Activated naive CD4-positive, alpha-beta T cell treated with anti-CD3 and anti-CD28 coated beads, Interleukin-2, amount 10 ng/mL, durations not matched to agents 7 days and 5 days (primary cell): ENCODE measurements around the gene SUOX.
A peak's percentile ranks its signal among the peaks of the same experiment; 100 is the strongest.

Source experiments
- CTCF ChIA-PET: fragments of 350-600 bp; sonication (Branson Sonifier 250); formaldehyde crosslinking; loops from one replicate; lab custom pipeline; 2021; ENCODE audit warnings: antibody characterized with exemption; lab: Charles Lee
- DNase-seq: peaks from one replicate; pipeline ENCODE4 v3.0.0-alpha.2; 2020
- H3K27ac Mint-ChIP-seq: one replicate; pipeline ENCODE4 v1.8.0; 2021; ENCODE audit warnings: mild to moderate bottlenecking, moderate library complexity, mixed read lengths
- H3K27me3 Mint-ChIP-seq: one replicate; pipeline ENCODE4 v1.8.0; 2021; ENCODE audit warnings: mild to moderate bottlenecking, mixed read lengths
- H3K36me3 Mint-ChIP-seq: one replicate; pipeline ENCODE4 v1.8.0; 2021; ENCODE audit warnings: mixed read lengths
- H3K4me1 Mint-ChIP-seq: one replicate; pipeline ENCODE4 v1.8.0; 2021; ENCODE audit warnings: mixed read lengths
- H3K4me3 Mint-ChIP-seq: one replicate; pipeline ENCODE4 v1.8.0; 2021; ENCODE audit warnings: mild to moderate bottlenecking, moderate library complexity, mixed read lengths
- H3K9me3 Mint-ChIP-seq: one replicate; pipeline ENCODE4 v1.8.0; 2021; ENCODE audit warnings: mixed read lengths

SUOX gene

GRCh38 chr12:56017181-56017580 is 20.1 kb downstream of the SUOX start:
- no peak overlapping the region for H3K27ac Mint-ChIP-seq
- H3K27me3 Mint-ChIP-seq: peaks cover 3% of the 10 kb centered on the region
- peaks cover 41% of the 10 kb centered on the region for H3K4me1 Mint-ChIP-seq
- DNase-seq: no peak
- H3K36me3 Mint-ChIP-seq: peaks cover 12% of the 10 kb centered on the region
- H3K9me3 Mint-ChIP-seq: no peaks in the 10 kb centered on the region
- H3K4me3 Mint-ChIP-seq: no peak overlapping the region
- CTCF ChIA-PET: interaction anchor here (1.1 kb wide), 1 partner anchor 278 kb away, joined by 3 read pairs; no protein-coding TSS in a partner anchor

DNA sequence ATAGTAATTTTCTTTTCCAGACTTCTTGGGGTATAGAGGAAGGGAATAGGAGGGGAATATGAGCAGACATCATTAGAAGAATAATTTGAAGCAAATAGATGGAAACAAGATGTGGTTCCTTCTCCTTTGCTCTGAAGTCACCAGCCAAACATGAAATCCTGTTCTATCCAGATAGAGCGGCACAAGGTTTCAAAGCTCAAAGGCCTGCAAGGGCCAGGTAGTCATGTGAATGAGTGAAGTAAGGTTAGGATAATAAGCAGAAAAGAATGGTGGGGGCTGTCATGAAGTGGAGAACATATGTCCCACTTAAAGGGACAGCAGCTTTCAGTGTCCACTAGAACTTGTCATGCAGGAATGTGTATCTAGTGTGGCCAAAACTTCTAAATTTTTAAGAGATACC is 21.3 kb downstream of the SUOX start:
- peaks cover 3% of the 10 kb centered on the region for H3K27me3 Mint-ChIP-seq
- peaks cover 51% of the 10 kb centered on the region for H3K4me1 Mint-ChIP-seq
- peaks cover 10% of the 10 kb centered on the region for H3K36me3 Mint-ChIP-seq
- no peak for DNase-seq
- no peak overlapping the region for H3K27ac Mint-ChIP-seq
- H3K4me3 Mint-ChIP-seq: no peak overlapping the region
- H3K9me3 Mint-ChIP-seq: no peaks in the 10 kb centered on the region
- CTCF ChIA-PET: interaction anchor here (0.9 kb wide), 1 partner anchor 22 kb away, joined by 3 read pairs; the partner anchor contains the start of gene SUOX

DNA sequence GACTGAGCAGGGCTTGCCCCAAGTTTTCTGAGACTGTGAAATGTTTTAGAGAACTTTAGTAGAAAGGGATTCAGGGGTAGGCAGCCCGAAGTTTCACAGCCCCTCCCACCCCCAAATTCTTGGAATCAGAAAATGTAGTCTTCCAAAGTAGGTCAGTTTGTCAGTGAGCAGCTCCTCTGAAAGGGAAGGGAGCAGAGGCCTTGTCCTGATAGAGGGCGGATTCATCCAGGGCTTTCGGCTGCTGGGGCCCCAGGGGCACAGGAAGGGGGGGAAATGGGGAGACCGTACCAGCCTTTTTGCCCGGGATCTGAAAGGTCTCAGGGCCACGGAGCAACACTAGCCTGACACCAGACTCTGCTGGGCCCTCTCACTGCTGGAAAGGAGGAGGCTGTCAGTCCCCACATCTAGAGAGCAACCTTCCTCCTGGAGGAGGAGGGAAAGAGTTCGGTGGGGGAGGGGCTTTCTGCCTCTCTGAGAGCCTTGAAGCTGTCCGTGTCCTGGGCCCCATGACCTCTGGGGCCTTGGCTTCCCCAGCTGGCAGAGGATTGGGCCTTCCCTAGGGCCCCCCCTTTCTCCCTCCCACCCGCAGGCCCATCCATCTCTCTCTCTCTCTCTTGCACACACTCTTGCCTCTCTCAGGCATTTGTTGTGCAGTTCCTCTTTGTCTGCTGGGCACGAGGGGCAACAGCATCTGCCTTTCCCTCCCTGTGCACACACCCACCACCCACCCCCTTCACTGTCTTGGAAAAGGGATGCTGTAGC is 23.5 kb downstream of the SUOX start, which contains the start of gene IKZF4:
IKZF4 (plus strand) TSS at position 621 of the 762 bp plus-strand sequence. CDS start 451 bp downstream, outside the sequence.
- H3K36me3 Mint-ChIP-seq: peaks cover 20% of the 10 kb centered on the region
- peaks cover 3% of the 10 kb centered on the region for H3K27me3 Mint-ChIP-seq
- H3K4me1 Mint-ChIP-seq: peaks cover 60% of the 10 kb centered on the region
- peak within 1 kb of the TSS; percentile 90 for H3K27ac Mint-ChIP-seq
- peak; percentile 55 for DNase-seq
- no peaks in the 10 kb centered on the region for H3K9me3 Mint-ChIP-seq
- CTCF ChIA-PET: interaction anchor here (1.5 to 2.6 kb wide), 2 partner anchors 9 to 24 kb away, joined by 8 to 11 read pairs; partner anchors contain the start of gene SUOX
- H3K4me3 Mint-ChIP-seq: peak within 1 kb of the TSS; percentile 91

GRCh38 chr12:56021889-56022497 is 24.9 kb downstream of the SUOX start:
- CTCF ChIA-PET: interaction anchor here (2.6 to 10.4 kb wide), 2 partner anchors 8 to 28 kb away, joined by 11 to 128 read pairs; partner anchors contain the start of gene SUOX
- peaks cover 28% of the 10 kb centered on the region for H3K36me3 Mint-ChIP-seq
- peaks cover 3% of the 10 kb centered on the region for H3K27me3 Mint-ChIP-seq
- peak overlapping the region; percentile 91 for H3K4me3 Mint-ChIP-seq
- peaks cover 59% of the 10 kb centered on the region for H3K4me1 Mint-ChIP-seq
- DNase-seq: no peak
- peak overlapping the region; percentile 90 for H3K27ac Mint-ChIP-seq
- no peaks in the 10 kb centered on the region for H3K9me3 Mint-ChIP-seq

GRCh38 chr12:56028511-56029165 is 31.6 kb downstream of the SUOX start:
- H3K27me3 Mint-ChIP-seq: no peaks in the 10 kb centered on the region
- CTCF ChIA-PET: interaction anchor here (0.7 to 10.4 kb wide), 14 partner anchors 8 to 1668 kb away, joined by 3 to 128 read pairs (median 7); partner anchors contain the start of genes IKZF4, RAB5B and SUOX
- H3K4me3 Mint-ChIP-seq: peak overlapping the region; percentile 24
- peak overlapping the region; percentile 86 for H3K27ac Mint-ChIP-seq
- H3K36me3 Mint-ChIP-seq: peaks cover 67% of the 10 kb centered on the region
- peaks cover 57% of the 10 kb centered on the region for H3K4me1 Mint-ChIP-seq
- DNase-seq: no peak
- H3K9me3 Mint-ChIP-seq: no peaks in the 10 kb centered on the region

GRCh38 chr12:56029166-56029519 is 32.1 kb downstream of the SUOX start:
- Mint-ChIP-seq H3K9me3 (no peaks in the 10 kb centered on the region), H3K4me1 (peaks cover 53% of the 10 kb centered on the region), H3K27ac (peak overlapping the region; percentile 86), H3K36me3 (peaks cover 65% of the 10 kb centered on the region), H3K4me3 (no peak overlapping the region), H3K27me3 (no peaks in the 10 kb centered on the region)
- CTCF ChIA-PET: interaction anchor here (0.7 to 10.4 kb wide), 16 partner anchors 8 to 290 kb away, joined by 3 to 128 read pairs (median 6); partner anchors contain the start of genes IKZF4, RAB5B and SUOX
- DNase-seq: no peak

GRCh38 chr12:56029666-56030293 is 32.7 kb downstream of the SUOX start:
- peak overlapping the region; percentile 6 for H3K27ac Mint-ChIP-seq
- no peaks in the 10 kb centered on the region for H3K27me3 Mint-ChIP-seq
- H3K36me3 Mint-ChIP-seq: peaks cover 70% of the 10 kb centered on the region
- no peak overlapping the region for H3K4me3 Mint-ChIP-seq
- H3K4me1 Mint-ChIP-seq: peaks cover 53% of the 10 kb centered on the region
- no peaks in the 10 kb centered on the region for H3K9me3 Mint-ChIP-seq
- DNase-seq: peak; percentile 70
- CTCF ChIA-PET: interaction anchor here (0.7 to 10.4 kb wide), 17 partner anchors 9 to 291 kb away, joined by 3 to 128 read pairs (median 5); partner anchors contain the start of genes IKZF4, RAB5B and SUOX

GRCh38 chr12:56031987-56032386 is 34.9 kb downstream of the SUOX start:
- CTCF ChIA-PET: interaction anchor here (0.6 to 10.4 kb wide), 3 partner anchors 36 to 181 kb away, joined by 3 to 128 read pairs (median 8); partner anchors contain the start of gene SUOX
- Mint-ChIP-seq H3K4me3 (no peak overlapping the region), H3K36me3 (peaks cover 71% of the 10 kb centered on the region), H3K27ac (peak overlapping the region; percentile 47), H3K4me1 (peaks cover 40% of the 10 kb centered on the region), H3K9me3 (no peaks in the 10 kb centered on the region), H3K27me3 (no peaks in the 10 kb centered on the region)
- DNase-seq: no peak

DNA sequence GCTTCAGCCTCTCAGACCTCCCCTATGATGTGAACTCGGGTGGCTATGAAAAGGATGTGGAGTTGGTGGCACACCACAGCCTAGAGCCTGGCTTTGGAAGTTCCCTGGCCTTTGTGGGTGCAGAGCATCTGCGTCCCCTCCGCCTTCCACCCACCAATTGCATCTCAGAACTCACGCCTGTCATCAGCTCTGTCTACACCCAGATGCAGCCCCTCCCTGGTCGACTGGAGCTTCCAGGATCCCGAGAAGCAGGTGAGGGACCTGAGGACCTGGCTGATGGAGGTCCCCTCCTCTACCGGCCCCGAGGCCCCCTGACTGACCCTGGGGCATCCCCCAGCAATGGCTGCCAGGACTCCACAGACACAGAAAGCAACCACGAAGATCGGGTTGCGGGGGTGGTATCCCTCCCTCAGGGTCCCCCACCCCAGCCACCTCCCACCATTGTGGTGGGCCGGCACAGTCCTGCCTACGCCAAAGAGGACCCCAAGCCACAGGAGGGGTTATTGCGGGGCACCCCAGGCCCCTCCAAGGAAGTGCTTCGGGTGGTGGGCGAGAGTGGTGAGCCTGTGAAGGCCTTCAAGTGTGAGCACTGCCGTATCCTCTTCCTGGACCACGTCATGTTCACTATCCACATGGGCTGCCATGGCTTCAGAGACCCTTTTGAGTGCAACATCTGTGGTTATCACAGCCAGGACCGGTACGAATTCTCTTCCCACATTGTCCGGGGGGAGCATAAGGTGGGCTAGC is 37.7 kb downstream of the SUOX start:
- Mint-ChIP-seq H3K36me3 (peaks cover 60% of the 10 kb centered on the region), H3K27ac (no peak overlapping the region), H3K4me1 (peaks cover 27% of the 10 kb centered on the region), H3K27me3 (no peaks in the 10 kb centered on the region), H3K9me3 (no peaks in the 10 kb centered on the region), H3K4me3 (no peak overlapping the region)
- CTCF ChIA-PET: no interaction called here
- DNase-seq: no peak

- no peaks in the 10 kb centered on the region for H3K9me3 Mint-ChIP-seq
- H3K36me3 Mint-ChIP-seq: peaks cover 46% of the 10 kb centered on the region
- DNase-seq: no peak
- peaks cover 30% of the 10 kb centered on the region for H3K4me1 Mint-ChIP-seq
- H3K27ac Mint-ChIP-seq: peak overlapping the region; percentile 69
- no peak overlapping the region for H3K4me3 Mint-ChIP-seq
- CTCF ChIA-PET: interaction anchor here (1.5 kb wide), 1 partner anchor 298 kb away, joined by 6 read pairs; no protein-coding TSS in a partner anchor
- peaks cover 3% of the 10 kb centered on the region for H3K27me3 Mint-ChIP-seq
Measured at GRCh38 chr12:56037161-56037560, 40.1 kb downstream of the SUOX start.

DNA sequence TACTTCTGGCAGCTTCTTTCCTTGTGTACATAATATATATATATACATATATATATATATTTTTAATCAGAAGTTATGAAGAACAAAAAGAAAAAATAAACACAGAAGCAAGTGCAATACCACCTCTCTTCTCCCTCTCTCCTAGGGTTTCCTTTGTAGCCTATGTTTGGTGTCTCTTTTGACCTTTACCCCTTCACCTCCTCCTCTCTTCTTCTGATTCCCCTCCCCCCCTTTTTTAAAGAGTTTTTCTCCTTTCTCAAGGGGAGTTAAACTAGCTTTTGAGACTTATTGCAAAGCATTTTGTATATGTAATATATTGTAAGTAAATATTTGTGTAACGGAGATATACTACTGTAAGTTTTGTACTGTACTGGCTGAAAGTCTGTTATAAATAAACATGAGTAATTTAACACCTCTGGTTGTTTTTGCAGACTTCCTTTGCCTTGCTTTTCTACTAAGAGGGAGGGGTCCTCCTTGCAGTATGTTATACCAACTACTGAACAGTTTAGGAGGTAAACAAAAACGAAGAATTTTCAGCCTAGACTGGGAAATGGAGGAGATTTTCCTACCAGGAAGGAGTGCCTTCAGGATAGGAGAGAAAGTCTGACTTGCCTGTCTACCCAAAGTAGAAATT is 41.1 kb downstream of the SUOX start:
- CTCF ChIA-PET: interaction anchor here (1.5 to 2.1 kb wide), 2 partner anchors 43 to 299 kb away, joined by 6 to 8 read pairs; no protein-coding TSS in a partner anchor
- no peaks in the 10 kb centered on the region for H3K9me3 Mint-ChIP-seq
- H3K27me3 Mint-ChIP-seq: peaks cover 3% of the 10 kb centered on the region
- peaks cover 47% of the 10 kb centered on the region for H3K36me3 Mint-ChIP-seq
- no peak for DNase-seq
- H3K4me1 Mint-ChIP-seq: peaks cover 35% of the 10 kb centered on the region
- H3K4me3 Mint-ChIP-seq: no peak overlapping the region
- peak overlapping the region; percentile 9 for H3K27ac Mint-ChIP-seq

DNA sequence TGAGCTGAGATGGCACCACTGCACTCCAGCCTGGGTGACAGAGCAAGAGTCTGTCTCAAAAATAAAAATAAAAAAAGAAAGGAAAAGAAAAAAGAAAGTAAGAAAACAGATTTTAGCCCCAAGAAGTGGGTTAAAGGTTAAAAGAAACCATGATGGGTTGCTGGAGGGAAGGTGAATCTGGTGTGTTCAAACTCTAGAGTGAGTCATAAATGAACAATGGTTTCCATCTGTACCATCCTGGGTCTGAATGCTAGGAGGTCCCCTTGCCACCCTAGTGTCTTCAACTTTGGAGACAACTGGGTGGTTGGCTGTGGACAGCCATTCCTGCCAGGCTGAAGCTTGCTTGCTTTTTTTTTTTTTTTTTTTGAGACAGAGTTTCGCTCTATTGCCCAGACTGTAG is 43.1 kb downstream of the SUOX start:
- H3K9me3 Mint-ChIP-seq: no peaks in the 10 kb centered on the region
- peaks cover 3% of the 10 kb centered on the region for H3K27me3 Mint-ChIP-seq
- H3K4me1 Mint-ChIP-seq: peaks cover 45% of the 10 kb centered on the region
- H3K27ac Mint-ChIP-seq: peak overlapping the region; percentile 69
- CTCF ChIA-PET: interaction anchor here (0.6 to 2.1 kb wide), 11 partner anchors 11 to 301 kb away, joined by 3 to 43 read pairs (median 4); partner anchors contain the start of genes SMARCC2 and SUOX
- peak overlapping the region; percentile 92 for H3K4me3 Mint-ChIP-seq
- peaks cover 53% of the 10 kb centered on the region for H3K36me3 Mint-ChIP-seq
- DNase-seq: no peak
